Activated CD4-positive, alpha-beta T cell treated with anti-CD3 and anti-CD28 coated beads for 48 hours (primary cell): ENCODE data around the gene CREB3L1.
A peak's percentile ranks its signal among the peaks of the same experiment; 100 is the strongest.

Experiments used
- DNase-seq: peaks from one replicate; pipeline ENCODE4 v3.0.0-alpha.2; 2020

CREB3L1 gene

GRCh38 chr11:46275964-46276641, 1.4 kb upstream of the CREB3L1 start:
- no peak for DNase-seq

- no peak for DNase-seq
These were observed 195 bp upstream of the CREB3L1 start for GRCh38 chr11:46277313-46277621.

GRCh38 chr11:46278387-46279125, 1.1 kb downstream of the CREB3L1 start:
- peak; percentile 66 for DNase-seq

GRCh38 chr11:46279126-46280099, 2.0 kb downstream of the CREB3L1 start:
- no peak for DNase-seq

GRCh38 chr11:46280706-46281105, 3.2 kb downstream of the CREB3L1 start:
- DNase-seq: no peak

GRCh38 chr11:46281371-46281831, 3.9 kb downstream of the CREB3L1 start:
- DNase-seq: no peak

- no peak for DNase-seq
These were observed 7.7 kb downstream of the CREB3L1 start for GRCh38 chr11:46285173-46285572.

- DNase-seq: no peak
These were observed 8.2 kb downstream of the CREB3L1 start for GRCh38 chr11:46285594-46286033.

DNA sequence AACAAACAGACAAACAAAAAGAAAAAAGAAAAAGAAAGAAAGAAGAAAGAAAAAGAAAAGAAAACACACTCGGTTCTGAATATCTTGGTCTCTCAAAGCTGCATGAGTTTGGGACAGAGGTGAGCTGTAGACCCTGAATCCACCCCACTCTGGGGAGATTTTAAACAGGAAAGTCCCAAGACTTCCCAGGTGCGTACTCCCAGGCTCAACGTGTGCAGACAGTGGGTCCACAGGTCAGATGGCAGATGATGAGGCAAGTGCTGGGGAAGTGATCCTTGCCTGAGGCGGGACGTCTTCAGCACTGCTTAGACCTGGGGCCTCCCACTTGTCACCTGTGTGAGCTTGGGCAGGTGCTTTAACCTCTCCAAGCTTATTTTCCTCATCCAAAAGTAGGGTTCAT, 9.3 kb downstream of the CREB3L1 start:
- DNase-seq: no peak

GRCh38 chr11:46288451-46288850, 11.0 kb downstream of the CREB3L1 start:
- DNase-seq: no peak

DNA sequence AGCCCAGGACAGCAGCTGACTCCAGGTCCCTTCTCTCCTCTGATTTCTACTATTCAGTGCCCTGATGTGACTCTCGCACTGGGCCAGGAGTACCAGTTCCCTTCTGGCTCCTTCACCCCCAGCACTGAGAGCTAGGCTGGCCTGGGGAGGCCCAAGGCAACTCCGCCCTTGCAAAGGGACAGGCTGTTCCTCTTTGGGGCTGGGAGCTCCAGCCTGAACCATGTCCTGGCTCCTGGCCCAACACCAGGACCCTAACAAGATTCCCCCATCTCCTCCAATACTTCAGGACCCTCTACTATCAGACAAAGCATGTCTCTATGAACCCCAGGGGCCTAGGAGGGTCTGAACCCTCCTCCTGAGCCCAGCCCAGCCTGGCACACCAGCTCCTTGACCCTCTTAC, 12.5 kb downstream of the CREB3L1 start:
- DNase-seq: no peak

DNA sequence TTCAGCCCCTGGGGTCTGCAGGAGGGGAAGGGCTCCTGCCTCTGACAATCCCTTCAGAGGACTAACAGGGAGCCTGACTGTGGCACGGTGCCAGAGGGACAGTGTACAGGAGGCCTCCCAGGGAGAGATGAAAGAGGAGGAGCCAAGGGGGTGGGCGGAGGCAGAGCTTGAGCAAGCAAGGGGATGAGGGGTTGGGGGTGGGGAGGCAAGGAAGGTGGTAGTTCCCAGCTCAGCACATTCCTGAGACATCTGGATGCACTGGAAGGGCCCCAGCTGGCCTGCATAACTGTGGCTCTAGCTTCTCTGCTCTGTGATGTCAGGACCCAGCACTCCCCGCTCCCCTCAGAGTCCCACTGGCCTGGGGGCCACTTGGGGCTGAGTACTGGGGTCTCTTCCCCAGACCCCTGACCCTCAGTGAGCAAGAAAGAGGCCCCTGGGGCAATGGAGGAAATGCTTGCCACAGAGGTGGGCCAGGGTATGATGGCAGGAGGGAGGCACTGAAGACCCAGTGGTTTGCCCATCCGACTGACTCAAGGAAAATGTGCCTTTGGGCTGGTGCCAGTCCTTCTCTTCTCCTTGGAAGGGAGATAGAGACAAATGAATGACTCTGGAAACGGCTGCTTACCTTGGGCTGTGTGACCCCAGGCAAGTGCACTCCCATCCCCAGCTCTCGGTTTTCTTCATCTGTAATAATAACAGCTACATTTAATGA, 13.3 kb downstream of the CREB3L1 start:
- no peak for DNase-seq

- no peak for DNase-seq
These were observed 14.1 kb downstream of the CREB3L1 start for GRCh38 chr11:46291441-46292150.

DNA sequence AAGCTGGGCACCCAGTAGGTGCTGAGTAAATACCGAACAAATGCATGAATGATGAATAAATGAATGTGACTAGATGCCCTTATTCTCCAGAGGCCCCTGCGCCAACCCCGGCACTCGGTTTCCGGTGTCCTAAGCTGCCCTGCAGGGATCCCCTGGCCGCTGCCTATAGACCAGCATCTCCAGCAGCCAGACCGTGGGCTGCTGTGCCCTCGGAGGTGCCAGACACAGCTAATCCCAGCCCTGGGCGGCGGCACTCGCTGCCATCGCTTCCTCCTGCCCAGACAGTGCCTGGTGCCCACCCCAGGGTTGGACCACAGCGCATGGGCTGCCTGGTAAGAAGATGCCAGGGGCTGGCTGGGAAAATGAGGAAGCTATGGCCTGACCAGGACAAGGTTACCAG, 15.6 kb downstream of the CREB3L1 start:
- DNase-seq: no peak

- DNase-seq: peak; percentile 35
These were observed 16.2 kb downstream of the CREB3L1 start for GRCh38 chr11:46293641-46294103.

- DNase-seq: no peak
These were observed 17.2 kb downstream of the CREB3L1 start for GRCh38 chr11:46294365-46295309.

- peak; percentile 80 for DNase-seq
These were observed 18.0 kb downstream of the CREB3L1 start for GRCh38 chr11:46295312-46296058.

DNA sequence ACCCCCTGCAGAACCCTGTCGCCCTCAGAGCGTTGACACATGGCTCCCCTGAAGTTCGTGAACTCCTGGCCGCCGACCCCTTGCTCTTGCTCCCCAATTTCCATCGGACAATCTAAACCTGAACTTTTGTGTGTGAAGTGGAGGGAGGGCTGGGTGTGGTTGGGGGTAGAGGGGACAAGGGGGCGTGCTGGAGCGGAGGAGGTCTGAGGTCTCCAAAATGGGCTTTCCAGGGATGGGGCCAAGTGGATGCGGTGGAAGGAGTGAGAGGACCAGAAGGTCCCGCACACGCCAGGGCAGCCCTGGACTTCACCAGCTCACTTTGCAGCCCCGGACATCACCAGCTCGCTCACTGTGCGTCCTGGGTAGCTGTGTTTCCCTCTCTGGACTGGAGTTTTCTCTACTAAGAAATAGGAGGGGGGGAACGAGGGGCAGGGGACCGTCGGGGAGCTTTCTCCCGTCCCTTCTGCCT, 18.6 kb downstream of the CREB3L1 start:
- no peak for DNase-seq

DNA sequence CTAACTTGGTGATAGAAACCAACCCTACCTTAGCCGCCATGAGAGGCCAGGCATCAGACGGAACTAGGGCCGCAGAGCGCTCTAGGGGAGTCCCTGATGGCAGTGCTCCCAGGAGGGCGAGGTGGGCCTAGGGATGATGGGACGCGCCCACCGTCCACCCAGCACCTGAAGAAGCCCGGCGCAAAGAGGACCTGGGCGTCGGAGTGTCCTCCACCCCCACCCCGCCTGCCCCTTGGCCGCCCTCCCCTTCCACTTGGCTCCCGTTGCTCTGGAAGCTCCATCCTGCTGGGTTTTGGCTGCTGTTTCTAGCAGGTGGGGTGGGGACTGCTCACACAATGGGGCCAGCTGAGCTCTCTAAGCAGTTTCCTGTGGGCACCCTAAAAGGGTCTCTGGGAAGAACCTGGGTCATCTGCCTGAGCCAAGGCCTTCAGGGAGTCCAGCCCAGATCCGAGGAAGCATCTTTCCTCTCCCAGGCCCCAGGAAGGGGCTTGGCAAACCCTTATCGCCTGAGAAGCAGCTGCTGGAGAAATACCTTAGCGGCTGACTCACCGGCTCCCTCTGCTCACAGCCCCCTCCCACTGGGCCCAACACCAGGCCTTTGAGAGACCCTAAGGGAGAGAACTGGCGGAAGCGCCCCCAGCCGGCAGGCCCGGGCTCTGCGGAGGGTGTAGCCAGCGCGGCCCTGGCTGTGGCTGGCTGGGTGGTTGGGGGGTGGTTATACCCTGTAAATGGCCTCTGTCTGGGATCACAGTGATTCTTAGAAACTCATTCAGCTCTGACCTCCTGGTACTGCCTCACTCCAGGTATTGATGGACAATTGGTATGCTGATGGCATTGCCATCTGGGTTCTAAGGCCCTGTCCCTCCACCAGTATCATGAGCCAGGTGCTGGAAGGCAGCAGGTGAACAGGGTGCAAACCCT, 19.3 kb downstream of the CREB3L1 start:
- DNase-seq: peak; percentile 30
